ENCODE measurements around the gene PPP1R37. TPM values are rescaled to one million over a fixed set of nuclear protein-coding genes. Genes with fewer than 3 reads are reported as not detected.
A peak's percentile ranks its signal among the peaks of the same experiment; 100 is the strongest.
"Not testable (repeated sequence)": the region's sequence is repeated elsewhere in the genome, so short reads cannot be mapped to it uniquely, and the experiment has no call there.

Gene PPP1R37
- total RNA-seq, 8 experiments from 2014 or later = 18.2 to 37.0 (median 22.6) TPM

- in situ Hi-C loops (cut with MboI; ENCODE audit: low pct_unique_long_range_greater_than_20kb in 2 of 9, low sequenced_read_pairs in 9 of 9, unreplicated experiment in 9 of 9) = no loop called here
- no peak overlapping the region for H3K27ac ChIP-seq
- WGBS, 10 experiments = 40 to 100% (median 89%) methylated on average over 1 to 6 of the region's 16 CpGs; no CpG with 5 or more reads in 5 of the 10 experiments
- peaks cover 0 to 8% of the 10 kb centered on the region in 2 donors for H3K4me1 ChIP-seq (replicated peaks in 1 of 2)
- ATAC-seq (replicated peaks in 6 of 8) = peak in 5 of 8 experiments; percentile 12 to 46 (median 30)
- no peak overlapping the region for H3K4me3 ChIP-seq
Measured at GRCh38 chr19:45117167-45117594, 24.2 kb downstream of the PPP1R37 start.

GRCh38 chr19:45117671-45118070, 24.7 kb downstream of the PPP1R37 start:
- in situ Hi-C loops (cut with MboI; ENCODE audit: low pct_unique_long_range_greater_than_20kb in 2 of 9, low sequenced_read_pairs in 9 of 9, unreplicated experiment in 9 of 9) = no loop called here
- 0 to 100% (median 74%) methylated on average over 1 to 3 of the region's 12 CpGs; no CpG with 5 or more reads in 6 of the 10 experiments for WGBS, 10 experiments

GRCh38 chr19:45118106-45118505, 25.1 kb downstream of the PPP1R37 start:
- WGBS, 10 experiments = 80 to 100% (median 80%) methylated on average over 1 to 2 of the region's 5 CpGs; no CpG with 5 or more reads in 7 of the 10 experiments
- Histone ChIP-seq H3K27ac (no peak overlapping the region), H3K4me3 (no peak overlapping the region), H3K4me1 (replicated peaks in 1 of 2) (peaks cover 0 to 8% of the 10 kb centered on the region in 2 donors)
- ATAC-seq (replicated peaks in 6 of 8) = peak in 3 of 8 experiments; percentile 19 to 29 (median 20)
- in situ Hi-C loops (cut with MboI; ENCODE audit: low pct_unique_long_range_greater_than_20kb in 2 of 9, low sequenced_read_pairs in 9 of 9, unreplicated experiment in 9 of 9) = no loop called here

More at GRCh38 chr19:45117671-45118070, 24.7 kb downstream of the PPP1R37 start:
- peak in 3 of 8 experiments; percentile 21 to 50 (median 28) for ATAC-seq (replicated peaks in 6 of 8)
- Histone ChIP-seq H3K4me1 (replicated peaks in 1 of 2) (peaks cover 0 to 8% of the 10 kb centered on the region in 2 donors), H3K27ac (no peak overlapping the region), H3K4me3 (no peak overlapping the region)

GRCh38 chr19:45118591-45119355, 25.8 kb downstream of the PPP1R37 start:
- WGBS, 10 experiments = 40 to 94% (median 82%) methylated on average over 1 to 8 of the region's 18 CpGs; no CpG with 5 or more reads in 1 of the 10 experiments
- H3K4me3 ChIP-seq; H3K27ac ChIP-seq; ATAC-seq (replicated peaks in 6 of 8); H3K4me1 ChIP-seq (replicated peaks in 1 of 2); in situ Hi-C loops (cut with MboI; ENCODE audit: low pct_unique_long_range_greater_than_20kb in 2 of 9, low sequenced_read_pairs in 9 of 9, unreplicated experiment in 9 of 9): not testable (repeated sequence)

- ATAC-seq (replicated peaks in 6 of 8) = peak in 1 of 8 experiments; percentile 25
- H3K27ac ChIP-seq = no peak overlapping the region
- in situ Hi-C loops (cut with MboI; ENCODE audit: low pct_unique_long_range_greater_than_20kb in 2 of 9, low sequenced_read_pairs in 9 of 9, unreplicated experiment in 9 of 9) = no loop called here
- H3K4me3 ChIP-seq = no peak overlapping the region
- 70 to 95% (median 89%) methylated on average over 2 to 5 of the region's 6 CpGs; no CpG with 5 or more reads in 6 of the 10 experiments for WGBS, 10 experiments
- H3K4me1 ChIP-seq (replicated peaks in 1 of 2) = peaks cover 0 to 8% of the 10 kb centered on the region in 2 donors
Measured at GRCh38 chr19:45119582-45119981, 26.6 kb downstream of the PPP1R37 start.

- no peak overlapping the region for H3K4me3 ChIP-seq
- no peak for ATAC-seq (replicated peaks in 6 of 8)
- in situ Hi-C loops (cut with MboI; ENCODE audit: low pct_unique_long_range_greater_than_20kb in 2 of 9, low sequenced_read_pairs in 9 of 9, unreplicated experiment in 9 of 9) = no loop called here
- no peak overlapping the region for H3K27ac ChIP-seq
- peaks cover 0 to 8% of the 10 kb centered on the region in 2 donors for H3K4me1 ChIP-seq (replicated peaks in 1 of 2)
- 80 to 100% (median 86%) methylated on average over 1 to 2 of the region's 11 CpGs; no CpG with 5 or more reads in 6 of the 10 experiments for WGBS, 10 experiments
Measured at GRCh38 chr19:45121827-45122345, 28.9 kb downstream of the PPP1R37 start.

GRCh38 chr19:45122832-45123231, 29.9 kb downstream of the PPP1R37 start:
- in situ Hi-C loops (cut with MboI; ENCODE audit: low pct_unique_long_range_greater_than_20kb in 2 of 9, low sequenced_read_pairs in 9 of 9, unreplicated experiment in 9 of 9) = no loop called here
- H3K4me3 ChIP-seq = no peak overlapping the region
- ATAC-seq (replicated peaks in 6 of 8) = no peak
- H3K4me1 ChIP-seq (replicated peaks in 1 of 2) = no peaks in the 10 kb centered on the region
- no peak overlapping the region for H3K27ac ChIP-seq
- 72 to 75% methylated on average over 2 of the region's 6 CpGs; no CpG with 5 or more reads in 8 of the 10 experiments for WGBS, 10 experiments

- in situ Hi-C loops (cut with MboI; ENCODE audit: low pct_unique_long_range_greater_than_20kb in 2 of 9, low sequenced_read_pairs in 9 of 9, unreplicated experiment in 9 of 9) = no loop called here
- 0 to 100% (median 73%) methylated on average over 1 to 7 of the region's 9 CpGs for WGBS, 10 experiments
- no peaks in the 10 kb centered on the region for H3K4me1 ChIP-seq (replicated peaks in 1 of 2)
- H3K27ac ChIP-seq = no peak overlapping the region
- H3K4me3 ChIP-seq = no peak overlapping the region
- ATAC-seq (replicated peaks in 6 of 8) = peak in 1 of 8 experiments; percentile 74
Measured at GRCh38 chr19:45123440-45123850, 30.5 kb downstream of the PPP1R37 start.

- 80 to 97% methylated on average over 1 to 4 of the region's 6 CpGs; no CpG with 5 or more reads in 8 of the 10 experiments for WGBS, 10 experiments
Measured at GRCh38 chr19:45124021-45124420, 31.0 kb downstream of the PPP1R37 start.

GRCh38 chr19:45125360-45125759, 32.4 kb downstream of the PPP1R37 start:
- ATAC-seq (replicated peaks in 6 of 8) = no peak
- H3K27ac ChIP-seq = no peak overlapping the region
- in situ Hi-C loops (cut with MboI; ENCODE audit: low pct_unique_long_range_greater_than_20kb in 2 of 9, low sequenced_read_pairs in 9 of 9, unreplicated experiment in 9 of 9) = no loop called here
- H3K4me1 ChIP-seq (replicated peaks in 1 of 2) = no peaks in the 10 kb centered on the region
- H3K4me3 ChIP-seq = no peak overlapping the region
- WGBS, 10 experiments = 90 to 100% (median 100%) methylated on average over 1 to 6 of the region's 9 CpGs; no CpG with 5 or more reads in 4 of the 10 experiments

More at GRCh38 chr19:45124021-45124420, 31.0 kb downstream of the PPP1R37 start:
- in situ Hi-C loops (cut with MboI; ENCODE audit: low pct_unique_long_range_greater_than_20kb in 2 of 9, low sequenced_read_pairs in 9 of 9, unreplicated experiment in 9 of 9) = no loop called here
- Histone ChIP-seq H3K4me1 (replicated peaks in 1 of 2) (no peaks in the 10 kb centered on the region), H3K4me3 (no peak overlapping the region), H3K27ac (no peak overlapping the region)
- no peak for ATAC-seq (replicated peaks in 6 of 8)

GRCh38 chr19:45125975-45126493, 33.1 kb downstream of the PPP1R37 start:
- in situ Hi-C loops (cut with MboI; ENCODE audit: low pct_unique_long_range_greater_than_20kb in 2 of 9, low sequenced_read_pairs in 9 of 9, unreplicated experiment in 9 of 9) = no loop called here
- ATAC-seq (replicated peaks in 6 of 8) = peak; percentile 61 to 92 (median 68)
- no peak overlapping the region for H3K27ac ChIP-seq
- no peaks in the 10 kb centered on the region for H3K4me1 ChIP-seq (replicated peaks in 1 of 2)
- 44 to 100% (median 80%) methylated on average over 2 to 6 of the region's 12 CpGs; no CpG with 5 or more reads in 7 of the 10 experiments for WGBS, 10 experiments
- no peak overlapping the region for H3K4me3 ChIP-seq

- WGBS, 10 experiments = 87 to 100% (median 95%) methylated on average over 2 to 7 of the region's 7 CpGs; no CpG with 5 or more reads in 3 of the 10 experiments
Measured at GRCh38 chr19:45126654-45127053, 33.7 kb downstream of the PPP1R37 start.

GRCh38 chr19:45128146-45128545, 35.2 kb downstream of the PPP1R37 start:
- Histone ChIP-seq H3K27ac (no peak overlapping the region), H3K4me3 (no peak overlapping the region), H3K4me1 (replicated peaks in 1 of 2) (no peaks in the 10 kb centered on the region)
- peak in 1 of 8 experiments; percentile 59 for ATAC-seq (replicated peaks in 6 of 8)
- WGBS, 10 experiments = 50 to 100% (median 89%) methylated on average over 1 to 3 of the region's 5 CpGs; no CpG with 5 or more reads in 3 of the 10 experiments
- in situ Hi-C loops (cut with MboI; ENCODE audit: low pct_unique_long_range_greater_than_20kb in 2 of 9, low sequenced_read_pairs in 9 of 9, unreplicated experiment in 9 of 9) = no loop called here

More at GRCh38 chr19:45126654-45127053, 33.7 kb downstream of the PPP1R37 start:
- in situ Hi-C loops (cut with MboI; ENCODE audit: low pct_unique_long_range_greater_than_20kb in 2 of 9, low sequenced_read_pairs in 9 of 9, unreplicated experiment in 9 of 9) = no loop called here
- peak in 2 of 8 experiments; percentile 23 to 32 for ATAC-seq (replicated peaks in 6 of 8)
- Histone ChIP-seq H3K27ac (no peak overlapping the region), H3K4me3 (no peak overlapping the region), H3K4me1 (replicated peaks in 1 of 2) (no peaks in the 10 kb centered on the region)
